Activated CD4-positive, alpha-beta T cell treated with anti-CD3 and anti-CD28 coated beads, Interleukin-2, amount 10 ng/mL, durations not matched to agents 24 days and 14 days (primary cell): ENCODE data around the gene FZD4. TPM values are rescaled to one million over a fixed set of nuclear protein-coding genes. Genes with fewer than 3 reads are reported as not detected.
"Not testable (repeated sequence)": the region's sequence is repeated elsewhere in the genome, so short reads cannot be mapped to it uniquely, and the experiment has no call there.

Source experiments
- DNase-seq: peaks from one replicate; pipeline ENCODE4 v3.0.0; 2022
- H3K27ac Mint-ChIP-seq: one replicate; pipeline ENCODE4 v1.8.0; 2022; ENCODE audit warnings: mild to moderate bottlenecking, mixed read lengths
- H3K27me3 Mint-ChIP-seq: one replicate; pipeline ENCODE4 v1.8.0; 2022; ENCODE audit warnings: mixed read lengths
- H3K36me3 Mint-ChIP-seq: one replicate; pipeline ENCODE4 v1.8.0; 2022; ENCODE audit warnings: low read depth, mild to moderate bottlenecking, mixed read lengths
- H3K4me1 Mint-ChIP-seq: one replicate; pipeline ENCODE4 v1.8.0; 2021; ENCODE audit warnings: mixed read lengths
- H3K4me3 Mint-ChIP-seq: one replicate; pipeline ENCODE4 v1.8.0; 2022; ENCODE audit warnings: mild to moderate bottlenecking, moderate library complexity, mixed read lengths
- H3K9me3 Mint-ChIP-seq: one replicate; pipeline ENCODE4 v1.8.0; 2021; ENCODE audit warnings: mixed read lengths
- intact Hi-C: fragments of 100-400 bp; cut with micrococcal nuclease; formaldehyde crosslinking; loops from one replicate; pipeline ENCODE4 v1.15.1; 2023
- total RNA-seq: library from RNA; stranded (reverse); gene quantifications from 2 replicates; pipeline ENCODE4 v1.2.3, GENCODE V29; 2022

FZD4 gene
- total RNA-seq, 1 donor from 2014 or later, result not detected

DNA sequence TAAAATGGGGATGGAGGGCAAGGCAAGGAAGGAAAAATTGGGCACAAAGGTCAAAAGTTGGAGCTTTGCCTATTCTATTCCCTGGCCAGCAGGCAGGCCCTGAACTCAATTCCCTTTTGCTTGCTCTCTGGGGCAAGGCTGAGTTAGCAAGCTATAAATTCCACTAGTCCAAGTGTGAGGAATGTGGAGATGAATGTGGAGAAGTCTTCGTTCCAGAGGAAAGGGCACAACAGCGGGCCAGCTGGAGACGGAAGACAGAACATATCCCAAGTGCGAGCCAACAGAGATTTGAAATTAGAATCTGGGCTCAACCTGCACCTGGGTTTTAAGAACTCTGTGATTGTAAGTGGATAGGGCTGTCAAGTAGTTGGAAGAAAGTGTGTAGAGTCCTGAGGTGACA is 29.5 kb upstream of the FZD4 start:
- intact Hi-C loops, result no loop called here
- Mint-ChIP-seq H3K9me3 (no peaks in the 10 kb centered on the region), H3K27me3 (peaks cover 3% of the 10 kb centered on the region), H3K4me3 (no peak overlapping the region), H3K4me1 (no peaks in the 10 kb centered on the region), H3K36me3 (no peaks in the 10 kb centered on the region), H3K27ac (no peak overlapping the region)
- no peak for DNase-seq

DNA sequence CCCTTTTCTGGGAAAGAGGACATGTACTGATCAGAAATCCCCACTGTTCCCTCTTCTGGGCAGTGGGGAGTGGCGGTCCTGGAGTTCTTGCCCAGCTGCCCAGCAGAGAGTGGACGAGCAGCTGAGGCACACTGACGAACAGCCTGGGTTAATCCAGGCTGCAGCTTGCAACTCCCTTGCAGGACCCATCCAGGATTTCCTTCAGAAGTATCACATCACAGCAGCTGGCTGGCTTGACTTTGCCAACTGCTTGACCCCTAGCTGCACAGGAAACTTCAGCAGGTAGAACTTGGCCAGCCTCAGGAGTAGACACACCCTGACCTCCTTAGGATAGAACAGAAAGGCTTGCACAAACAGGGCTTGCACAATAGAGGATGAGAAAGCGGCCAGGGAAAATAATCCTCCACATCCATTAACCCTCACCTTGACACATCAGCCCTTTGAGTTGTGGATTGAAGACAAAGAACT is 27.9 kb upstream of the FZD4 start:
- Mint-ChIP-seq H3K4me3 (no peak overlapping the region), H3K36me3 (no peaks in the 10 kb centered on the region), H3K27ac (no peak overlapping the region), H3K9me3 (no peaks in the 10 kb centered on the region), H3K4me1 (no peaks in the 10 kb centered on the region), H3K27me3 (peaks cover 1% of the 10 kb centered on the region)
- no peak for DNase-seq
- intact Hi-C loops, result no loop called here

DNA sequence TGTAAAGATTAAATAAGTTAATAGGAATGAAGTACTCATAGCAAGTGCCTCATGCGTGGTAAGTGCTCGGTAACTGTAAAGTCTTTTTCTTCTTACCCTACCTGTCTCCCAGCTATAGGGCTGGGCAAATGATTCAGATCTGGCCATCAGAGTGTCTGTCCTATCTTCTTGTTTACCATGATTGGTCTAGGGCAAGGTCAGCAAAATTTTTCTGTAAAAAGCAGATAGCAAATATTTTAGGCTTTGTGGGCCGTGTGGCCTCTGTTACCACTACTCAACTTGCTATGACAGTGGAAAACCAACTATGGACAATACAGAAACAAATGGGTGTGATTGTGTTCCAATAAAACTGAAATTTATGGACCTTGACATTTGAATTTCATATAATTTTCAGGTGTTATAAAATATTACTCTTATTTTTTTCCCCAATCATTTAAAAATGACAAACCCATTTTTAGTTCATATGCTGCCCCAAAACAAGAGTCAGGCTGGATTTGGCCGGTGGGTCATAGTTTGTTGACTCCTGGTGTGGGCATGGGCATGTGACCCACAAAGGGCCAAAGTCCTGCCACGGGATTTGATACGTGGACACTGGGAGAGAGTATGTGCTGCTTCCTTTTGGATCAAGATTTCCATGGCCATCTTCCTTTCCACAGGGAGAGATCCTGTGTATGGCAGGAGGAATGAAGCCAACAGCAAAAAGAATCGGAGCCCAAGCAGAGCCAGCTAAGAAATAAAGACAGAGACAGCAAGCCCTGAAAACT is 26.8 kb upstream of the FZD4 start:
- Mint-ChIP-seq H3K9me3 (no peaks in the 10 kb centered on the region), H3K27ac (no peak overlapping the region), H3K4me3 (no peak overlapping the region), H3K27me3 (peaks cover 3% of the 10 kb centered on the region), H3K4me1 (no peaks in the 10 kb centered on the region), H3K36me3 (no peaks in the 10 kb centered on the region)
- intact Hi-C loops, result no loop called here
- no peak for DNase-seq

DNA sequence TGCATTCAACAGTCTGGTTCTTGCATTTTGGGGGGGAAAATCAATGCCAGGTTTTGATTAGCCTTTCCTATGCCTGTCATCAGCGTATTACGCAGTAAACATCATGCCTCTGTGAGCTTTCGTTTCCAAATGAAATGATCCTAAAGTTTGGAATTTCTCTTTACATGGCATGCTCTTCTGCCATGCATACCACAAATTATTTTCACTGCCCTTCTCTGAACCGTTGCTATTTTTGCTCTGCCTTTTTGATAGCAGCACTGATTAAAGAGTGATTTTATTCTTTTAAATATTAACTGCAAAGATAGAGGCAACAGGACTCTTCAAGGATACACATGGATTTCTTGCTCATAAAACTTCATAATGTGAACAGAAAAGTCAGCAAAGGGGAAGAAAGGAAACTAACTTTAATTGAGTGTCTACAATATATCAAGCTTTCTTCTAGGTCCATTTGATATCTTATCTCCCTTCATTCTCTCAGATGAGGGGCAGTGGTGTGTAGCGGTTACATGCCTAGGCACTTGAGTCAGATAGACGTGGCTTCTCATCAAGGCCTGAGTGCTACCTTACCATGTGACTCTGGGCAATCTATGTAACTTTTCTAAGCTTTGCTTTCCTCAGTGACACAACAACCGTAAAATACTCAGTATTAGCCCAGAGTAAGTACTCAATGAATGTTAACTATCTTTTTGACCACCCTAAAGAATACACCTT is 25.0 kb upstream of the FZD4 start:
- Mint-ChIP-seq H3K27ac (no peak overlapping the region), H3K27me3 (peaks cover 3% of the 10 kb centered on the region), H3K9me3 (no peaks in the 10 kb centered on the region), H3K4me1 (no peaks in the 10 kb centered on the region), H3K36me3 (no peaks in the 10 kb centered on the region), H3K4me3 (no peak overlapping the region)
- DNase-seq, result no peak
- intact Hi-C loops, result no loop called here

DNA sequence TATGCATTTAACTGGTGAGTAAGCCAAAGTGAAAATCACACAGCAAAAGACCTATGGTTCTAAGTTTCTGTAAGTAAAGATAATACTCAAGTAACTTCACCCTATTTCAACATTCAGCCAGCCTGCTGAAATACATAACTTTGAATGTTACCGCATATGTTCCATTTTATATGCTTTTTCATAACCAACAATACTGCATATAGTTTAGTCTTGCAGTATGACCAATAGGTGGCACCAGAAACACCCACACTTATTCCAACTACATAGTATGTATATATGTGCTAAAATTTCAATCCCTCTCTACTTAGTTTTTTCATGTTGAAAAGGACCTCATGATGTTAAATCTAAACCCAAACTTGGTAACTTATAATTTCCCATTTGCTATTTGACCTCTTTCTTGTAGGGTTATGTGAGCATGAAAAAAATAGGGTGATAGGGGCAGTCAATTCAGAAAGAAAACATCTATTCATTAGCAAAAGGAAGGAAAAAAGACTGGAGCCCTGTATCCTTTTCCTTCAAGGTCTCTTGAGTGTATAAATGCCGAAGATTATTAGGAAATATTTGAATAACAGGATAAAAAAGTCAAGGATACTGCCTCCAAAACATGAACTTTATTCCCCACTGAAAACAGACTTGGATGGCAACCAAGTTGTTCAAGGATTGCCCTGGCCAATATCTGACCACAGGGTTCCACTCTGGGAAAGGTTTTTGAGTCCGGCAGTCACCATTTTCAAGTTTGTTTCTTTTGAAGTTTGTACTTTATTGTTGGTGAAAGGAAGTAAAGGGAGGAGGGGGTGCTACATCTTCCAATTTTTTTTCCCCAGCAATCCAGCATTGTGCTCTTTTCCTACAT is 23.8 kb upstream of the FZD4 start:
- no peak overlapping the region for H3K27ac Mint-ChIP-seq
- intact Hi-C loops, result loop anchor here (1.0 kb wide), 1 partner anchor 311 kb away; no protein-coding TSS in a partner anchor
- no peak overlapping the region for H3K4me3 Mint-ChIP-seq
- peak; percentile 63 for DNase-seq
- H3K36me3 Mint-ChIP-seq, result no peaks in the 10 kb centered on the region
- no peaks in the 10 kb centered on the region for H3K4me1 Mint-ChIP-seq
- peaks cover 3% of the 10 kb centered on the region for H3K27me3 Mint-ChIP-seq
- H3K9me3 Mint-ChIP-seq, result no peaks in the 10 kb centered on the region

DNA sequence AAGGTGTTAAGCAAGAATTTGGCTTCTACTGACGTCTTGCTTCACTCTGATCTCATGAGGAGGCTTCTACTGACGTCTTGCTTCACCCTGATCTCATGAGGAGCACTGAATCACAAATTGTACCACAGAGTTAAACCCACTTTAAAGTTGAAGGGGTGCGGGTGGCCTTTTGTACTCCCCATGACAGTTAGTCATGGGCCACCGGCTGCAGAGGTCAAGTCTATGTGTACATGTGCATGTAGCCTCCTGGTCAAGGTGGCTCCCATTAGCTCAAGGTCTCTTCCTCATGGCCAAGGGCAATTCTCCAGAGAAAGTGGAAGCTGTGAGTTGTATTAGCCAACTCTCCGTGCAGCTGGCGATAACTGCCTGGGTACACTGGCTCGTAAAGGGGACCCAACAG is 23.1 kb upstream of the FZD4 start:
- no peak for DNase-seq
- no peak overlapping the region for H3K27ac Mint-ChIP-seq
- H3K36me3 Mint-ChIP-seq, result no peaks in the 10 kb centered on the region
- peaks cover 3% of the 10 kb centered on the region for H3K9me3 Mint-ChIP-seq
- no peaks in the 10 kb centered on the region for H3K4me1 Mint-ChIP-seq
- no peak overlapping the region for H3K4me3 Mint-ChIP-seq
- intact Hi-C loops, result loop anchor here (1.0 kb wide), 1 partner anchor 312 kb away; no protein-coding TSS in a partner anchor
- peaks cover 3% of the 10 kb centered on the region for H3K27me3 Mint-ChIP-seq

DNA sequence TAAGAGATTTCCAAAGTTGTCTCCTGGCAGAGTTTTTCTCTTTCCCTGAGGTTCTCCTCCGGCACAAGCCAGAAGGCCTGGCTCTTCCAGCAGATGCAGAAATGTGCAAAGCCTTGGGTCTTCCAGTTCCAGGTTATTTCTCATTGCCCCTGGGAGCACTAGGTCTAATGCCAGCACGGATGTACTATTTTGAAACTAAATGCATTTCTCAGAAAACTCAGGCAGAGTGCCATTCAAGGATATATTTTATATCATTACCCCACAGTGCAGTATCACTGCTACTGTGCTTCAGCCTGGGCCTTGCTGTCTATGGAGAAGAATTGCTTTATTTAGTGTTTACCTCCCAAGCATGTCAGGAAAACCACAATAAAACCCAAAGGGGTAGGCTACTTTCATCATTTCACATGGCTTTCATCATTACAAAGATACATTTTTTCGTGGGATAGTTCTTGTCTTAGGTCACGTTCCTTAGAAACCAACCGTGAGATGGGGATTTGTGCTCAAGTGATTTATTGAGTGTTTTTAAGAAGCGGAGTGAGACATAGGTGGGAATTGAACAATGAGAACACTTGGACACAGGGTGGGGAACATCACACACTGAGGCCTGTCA is 22.4 kb upstream of the FZD4 start:
- H3K27me3 Mint-ChIP-seq, result peaks cover 3% of the 10 kb centered on the region
- H3K27ac Mint-ChIP-seq, result no peak overlapping the region
- H3K4me3 Mint-ChIP-seq, result no peak overlapping the region
- H3K4me1 Mint-ChIP-seq, result no peaks in the 10 kb centered on the region
- intact Hi-C loops, result loop anchor here (1.0 kb wide), 1 partner anchor 313 kb away; no protein-coding TSS in a partner anchor
- no peak for DNase-seq
- no peaks in the 10 kb centered on the region for H3K36me3 Mint-ChIP-seq
- peaks cover 6% of the 10 kb centered on the region for H3K9me3 Mint-ChIP-seq

DNA sequence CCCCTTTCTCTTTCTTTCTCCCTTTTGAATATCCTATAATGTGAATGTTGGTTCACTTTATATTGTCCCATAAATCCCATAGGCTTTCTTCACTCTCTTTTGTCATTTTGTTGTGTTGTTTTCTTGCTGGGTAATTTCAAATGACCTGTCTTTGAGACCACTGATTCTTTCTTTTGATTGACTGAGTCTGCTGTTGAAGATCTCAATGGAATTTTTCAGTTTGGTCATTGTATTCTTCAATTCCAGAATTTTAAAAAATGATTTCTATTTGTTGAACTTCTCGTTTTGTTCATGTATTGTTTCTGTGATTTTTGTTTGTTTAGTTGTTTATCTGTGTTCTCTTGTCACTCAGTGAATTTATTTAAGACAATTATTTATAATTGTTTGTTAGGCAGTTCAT is 17.5 kb upstream of the FZD4 start:
- Mint-ChIP-seq H3K27me3 (peaks cover 1% of the 10 kb centered on the region), H3K27ac (no peak overlapping the region), H3K36me3 (no peaks in the 10 kb centered on the region), H3K4me3 (no peak overlapping the region), H3K9me3 (peaks cover 6% of the 10 kb centered on the region), H3K4me1 (no peaks in the 10 kb centered on the region)
- no peak for DNase-seq
- intact Hi-C loops, result no loop called here

DNA sequence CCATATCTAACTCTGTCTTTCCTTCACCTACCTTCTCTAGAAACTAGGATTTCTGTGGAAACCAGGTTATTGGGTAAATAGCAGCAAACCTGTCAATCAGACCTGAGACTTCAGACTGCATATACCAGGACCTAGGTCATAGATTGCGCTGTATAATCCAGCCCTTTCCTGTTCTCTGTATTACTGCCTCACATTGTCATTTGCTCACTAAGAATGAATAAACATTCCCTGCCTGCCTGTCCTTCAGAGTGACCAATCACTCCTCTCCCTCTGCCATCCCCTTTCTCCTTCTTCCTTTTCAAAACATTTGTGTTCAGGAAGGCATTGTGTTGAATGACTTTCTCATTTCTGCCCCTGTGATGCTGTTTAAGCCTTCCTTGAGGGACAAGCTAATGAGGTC is 14.1 kb upstream of the FZD4 start:
- peaks cover 6% of the 10 kb centered on the region for H3K9me3 Mint-ChIP-seq

DNA sequence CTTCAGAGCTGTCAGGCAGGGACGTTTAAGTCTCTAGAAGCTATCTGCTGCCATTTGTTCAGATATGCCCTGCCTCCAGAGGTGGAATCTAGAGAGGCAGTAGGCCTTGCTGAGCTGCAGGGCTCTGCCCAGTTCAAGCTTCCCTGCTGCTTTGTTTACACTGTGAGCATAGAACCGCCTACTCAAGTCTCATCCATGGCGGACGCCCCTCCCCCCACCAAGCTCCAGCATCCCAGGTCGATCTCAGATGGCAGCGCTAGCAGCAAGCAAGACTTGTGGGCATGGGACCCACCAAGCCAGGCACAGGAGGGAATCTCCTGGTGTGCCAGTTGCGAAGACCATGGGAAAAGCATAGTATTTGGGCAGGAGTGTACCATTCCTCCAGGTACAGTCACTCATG is 12.4 kb upstream of the FZD4 start:
- H3K4me3 Mint-ChIP-seq, DNase-seq, H3K9me3 Mint-ChIP-seq: not testable (repeated sequence)

More for the DNA sequence above, 14.1 kb upstream of the FZD4 start:
- no peak overlapping the region for H3K27ac Mint-ChIP-seq
- DNase-seq, result no peak
- no peaks in the 10 kb centered on the region for H3K36me3 Mint-ChIP-seq
- H3K4me3 Mint-ChIP-seq, result no peak overlapping the region
- intact Hi-C loops, result no loop called here
- H3K27me3 Mint-ChIP-seq, result peaks cover 8% of the 10 kb centered on the region
- H3K4me1 Mint-ChIP-seq, result no peaks in the 10 kb centered on the region

DNA sequence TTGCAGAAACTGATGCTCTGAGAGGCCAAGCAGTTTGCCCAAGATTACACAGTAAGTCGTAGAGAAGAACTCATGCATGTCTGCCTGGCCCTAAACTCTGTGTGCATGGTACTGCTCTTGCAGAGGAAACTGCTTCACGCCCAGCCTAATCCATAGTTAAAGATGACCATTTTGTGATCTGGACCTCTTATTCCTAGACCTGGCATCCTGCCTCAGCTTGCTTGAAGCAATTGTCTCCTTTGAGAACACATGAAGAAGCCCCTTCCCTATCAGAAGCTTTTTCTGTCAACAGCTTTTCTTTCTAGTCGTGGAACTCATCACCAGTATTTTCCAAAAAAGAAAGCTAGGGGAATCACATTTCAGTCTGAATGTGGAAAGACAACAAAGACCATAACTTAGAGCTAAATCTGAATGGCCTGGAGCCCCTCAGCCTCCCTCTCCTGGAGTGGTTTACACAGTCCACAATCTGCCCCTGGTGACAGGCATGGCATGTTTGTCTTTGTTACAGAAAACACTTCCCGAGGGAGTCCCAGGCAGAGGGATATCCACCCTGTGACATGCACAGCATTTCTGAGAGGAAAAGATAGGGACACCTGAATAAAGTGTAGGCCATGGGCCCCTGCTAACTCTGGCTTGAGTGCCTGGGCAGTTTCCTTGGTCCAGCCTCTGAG is 2.9 kb upstream of the FZD4 start:
- H3K27me3 Mint-ChIP-seq, result peaks cover 59% of the 10 kb centered on the region
- no peak for DNase-seq
- H3K9me3 Mint-ChIP-seq, result no peaks in the 10 kb centered on the region
- H3K36me3 Mint-ChIP-seq, result peaks cover 2% of the 10 kb centered on the region
- H3K4me1 Mint-ChIP-seq, result peaks cover 7% of the 10 kb centered on the region
- intact Hi-C loops, result loop anchor here (5.0 to 10.0 kb wide), 2 partner anchors 79 to 127 kb away; partner anchors contain the start of gene TMEM135
- H3K27ac Mint-ChIP-seq, result no peak overlapping the region
- H3K4me3 Mint-ChIP-seq, result no peak overlapping the region

More for the DNA sequence above, 12.4 kb upstream of the FZD4 start:
- H3K4me1 Mint-ChIP-seq, H3K27ac Mint-ChIP-seq, intact Hi-C loops, H3K36me3 Mint-ChIP-seq: not testable (repeated sequence)
- H3K27me3 Mint-ChIP-seq, result peaks cover 16% of the 10 kb centered on the region

DNA sequence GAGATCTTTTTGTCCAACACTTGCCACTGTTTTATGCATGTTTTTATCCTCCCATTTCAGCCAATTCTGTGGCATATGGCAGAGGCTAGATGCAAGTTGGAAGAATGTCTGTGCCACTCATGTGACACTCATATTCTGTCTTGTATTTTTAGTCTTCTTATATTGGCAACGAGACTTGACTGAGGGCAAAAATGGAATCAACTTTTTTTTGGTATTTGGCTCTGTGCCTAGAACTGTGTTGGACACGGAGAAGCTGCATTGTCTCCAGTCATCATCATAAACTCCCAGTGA is 1.7 kb upstream of the FZD4 start:
- Mint-ChIP-seq H3K27ac (no peak overlapping the region), H3K27me3 (peaks cover 68% of the 10 kb centered on the region), H3K9me3 (no peaks in the 10 kb centered on the region), H3K4me1 (peaks cover 7% of the 10 kb centered on the region), H3K4me3 (peak overlapping the region; percentile 90), H3K36me3 (peaks cover 2% of the 10 kb centered on the region)
- DNase-seq, result no peak
- intact Hi-C loops, result loop anchor here (5.0 to 10.0 kb wide), 2 partner anchors 80 to 128 kb away; partner anchors contain the start of gene TMEM135

DNA sequence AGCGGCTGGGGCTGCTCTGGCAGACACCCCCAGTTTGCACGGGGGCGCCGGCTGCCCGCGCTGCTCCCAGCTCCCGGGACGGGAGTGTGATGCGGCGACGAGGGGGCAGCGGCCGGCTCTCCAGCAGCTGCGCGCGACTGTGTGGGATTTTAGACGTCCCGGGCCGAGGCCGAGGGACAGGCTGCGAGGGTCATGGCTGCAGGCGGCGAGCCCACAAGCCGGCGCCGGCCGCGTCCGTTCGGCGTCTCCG is 159 bp downstream of the FZD4 start:
- H3K9me3 Mint-ChIP-seq, result no peaks in the 10 kb centered on the region
- H3K27ac Mint-ChIP-seq, result no peak overlapping the region
- H3K4me1 Mint-ChIP-seq, result peaks cover 7% of the 10 kb centered on the region
- peaks cover 2% of the 10 kb centered on the region for H3K36me3 Mint-ChIP-seq
- DNase-seq, result no peak
- no peak overlapping the region for H3K4me3 Mint-ChIP-seq
- H3K27me3 Mint-ChIP-seq, result peaks cover 72% of the 10 kb centered on the region
- intact Hi-C loops, result loop anchor here (5.0 to 10.0 kb wide), 2 partner anchors 82 to 130 kb away; partner anchors contain the start of gene TMEM135
